PC-9 (cell line): ENCODE data around the gene PIH1D1.

ENCODE experiments used
- EZH2 ChIP-seq: fragments of 200-600 bp; sonication (generic); IDR thresholded peaks from 2 replicates; pipeline ENCODE4 v1.8.0; 2017; ENCODE audit warnings: antibody characterized with exemption, low read depth
- TF ChIP-seq, protein P1 (sequence below): fragments of 200-600 bp; sonication (generic); conservative IDR thresholded peaks from 2 replicates; pipeline ENCODE4 v1.6.1; 2017; ENCODE audit warnings: mixed run types, antibody characterized with exemption, mild to moderate bottlenecking, moderate library complexity

- no peak for TF ChIP-seq EZH2
- TF ChIP-seq, protein P1, sequence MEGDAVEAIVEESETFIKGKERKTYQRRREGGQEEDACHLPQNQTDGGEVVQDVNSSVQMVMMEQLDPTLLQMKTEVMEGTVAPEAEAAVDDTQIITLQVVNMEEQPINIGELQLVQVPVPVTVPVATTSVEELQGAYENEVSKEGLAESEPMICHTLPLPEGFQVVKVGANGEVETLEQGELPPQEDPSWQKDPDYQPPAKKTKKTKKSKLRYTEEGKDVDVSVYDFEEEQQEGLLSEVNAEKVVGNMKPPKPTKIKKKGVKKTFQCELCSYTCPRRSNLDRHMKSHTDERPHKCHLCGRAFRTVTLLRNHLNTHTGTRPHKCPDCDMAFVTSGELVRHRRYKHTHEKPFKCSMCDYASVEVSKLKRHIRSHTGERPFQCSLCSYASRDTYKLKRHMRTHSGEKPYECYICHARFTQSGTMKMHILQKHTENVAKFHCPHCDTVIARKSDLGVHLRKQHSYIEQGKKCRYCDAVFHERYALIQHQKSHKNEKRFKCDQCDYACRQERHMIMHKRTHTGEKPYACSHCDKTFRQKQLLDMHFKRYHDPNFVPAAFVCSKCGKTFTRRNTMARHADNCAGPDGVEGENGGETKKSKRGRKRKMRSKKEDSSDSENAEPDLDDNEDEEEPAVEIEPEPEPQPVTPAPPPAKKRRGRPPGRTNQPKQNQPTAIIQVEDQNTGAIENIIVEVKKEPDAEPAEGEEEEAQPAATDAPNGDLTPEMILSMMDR, result no peak
Measured at GRCh38 chr19:49434907-49435583, 16.6 kb downstream of the PIH1D1 start.
